Transverse colon (tissue), 4 donors: Measurements from ENCODE around the gene HOXC9.

Experiments
- CTCF ChIP-seq, 5 experiments: fragments of 200-600 bp in 3 of 5; fragments of 450-650 bp in 2 of 5; sonication (generic) in 3 of 5; IDR thresholded peaks; 1 replicate in 2 of 5; 2 replicates in 3 of 5; pipeline ENCODE4 v1.5.1; 2016 to 2017; ENCODE audit warnings: antibody characterized with exemption in 5 of 5, inconsistent platforms in 3 of 5, mild to moderate bottlenecking in 2 of 5, moderate library complexity in 1 of 5
- EP300 ChIP-seq: sonication (generic); formaldehyde crosslinking; IDR thresholded peaks from one replicate; pipeline ENCODE4 v1.6.1; 2017; ENCODE audit warnings: antibody characterized with exemption, low read depth
- POLR2A ChIP-seq: fragments of 450-650 bp; IDR thresholded peaks from one replicate; pipeline ENCODE4 v1.6.1; 2016; ENCODE audit warnings: antibody characterized with exemption, mild to moderate bottlenecking, moderate library complexity
- POLR2AphosphoS5 ChIP-seq, 3 donors: sonication (generic); formaldehyde crosslinking; IDR thresholded peaks; one replicate each; pipeline ENCODE4 v1.6.1; 2016; ENCODE audit warnings: antibody characterized with exemption in 3 of 3

- TF ChIP-seq CTCF (IDR thresholded peaks at IDR 0.05) (no peak), POLR2A (no peak), POLR2AphosphoS5 (IDR thresholded peaks at IDR 0.05) (no peak), EP300 (no peak)
These were observed 46.0 kb downstream of the HOXC9 start for GRCh38 chr12:54045868-54046521.
